NB4 (cell line): ENCODE data around the gene PSMA7.
"Not testable (repeated sequence)": the region's sequence is repeated elsewhere in the genome, so short reads cannot be mapped to it uniquely, and the experiment has no call there.

Experiments used
- DNase-seq: peaks from one replicate; pipeline ENCODE4 v3.0.0; 2010; ENCODE audit warnings: low read depth
- H3K4me3 ChIP-seq: one replicate; pipeline ENCODE4 v1.5.1; 2011; ENCODE audit warnings: mild to moderate bottlenecking, low read depth, low read length, moderate library complexity
- MYC ChIP-seq: IDR thresholded peaks from 2 replicates; pipeline ENCODE4 v1.6.1; 2011; ENCODE audit warnings: low read depth, low read length
- POLR2A ChIP-seq: IDR thresholded peaks from 2 replicates; pipeline ENCODE4 v1.6.1; 2011; ENCODE audit warnings: mild to moderate bottlenecking; ENCODE audit not compliant: insufficient read length; ENCODE audit errors: extremely low read depth
- TF ChIP-seq, protein P1 (sequence below): IDR thresholded peaks from one replicate; pipeline ENCODE4 v1.5.1; 2012; ENCODE audit warnings: low read depth, low read length
- TF ChIP-seq, protein P2 (sequence below): IDR thresholded peaks from 2 replicates; pipeline ENCODE4 v1.6.1; 2011; ENCODE audit warnings: low read depth, low read length

PSMA7 gene

GRCh38 chr20:62156254-62156556 is 13.0 kb upstream of the PSMA7 start:
- DNase-seq = no peak
- TF ChIP-seq, protein P1, sequence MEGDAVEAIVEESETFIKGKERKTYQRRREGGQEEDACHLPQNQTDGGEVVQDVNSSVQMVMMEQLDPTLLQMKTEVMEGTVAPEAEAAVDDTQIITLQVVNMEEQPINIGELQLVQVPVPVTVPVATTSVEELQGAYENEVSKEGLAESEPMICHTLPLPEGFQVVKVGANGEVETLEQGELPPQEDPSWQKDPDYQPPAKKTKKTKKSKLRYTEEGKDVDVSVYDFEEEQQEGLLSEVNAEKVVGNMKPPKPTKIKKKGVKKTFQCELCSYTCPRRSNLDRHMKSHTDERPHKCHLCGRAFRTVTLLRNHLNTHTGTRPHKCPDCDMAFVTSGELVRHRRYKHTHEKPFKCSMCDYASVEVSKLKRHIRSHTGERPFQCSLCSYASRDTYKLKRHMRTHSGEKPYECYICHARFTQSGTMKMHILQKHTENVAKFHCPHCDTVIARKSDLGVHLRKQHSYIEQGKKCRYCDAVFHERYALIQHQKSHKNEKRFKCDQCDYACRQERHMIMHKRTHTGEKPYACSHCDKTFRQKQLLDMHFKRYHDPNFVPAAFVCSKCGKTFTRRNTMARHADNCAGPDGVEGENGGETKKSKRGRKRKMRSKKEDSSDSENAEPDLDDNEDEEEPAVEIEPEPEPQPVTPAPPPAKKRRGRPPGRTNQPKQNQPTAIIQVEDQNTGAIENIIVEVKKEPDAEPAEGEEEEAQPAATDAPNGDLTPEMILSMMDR = no peak
- TF ChIP-seq MYC (no peak), POLR2A (no peak)
- TF ChIP-seq, protein P2, sequence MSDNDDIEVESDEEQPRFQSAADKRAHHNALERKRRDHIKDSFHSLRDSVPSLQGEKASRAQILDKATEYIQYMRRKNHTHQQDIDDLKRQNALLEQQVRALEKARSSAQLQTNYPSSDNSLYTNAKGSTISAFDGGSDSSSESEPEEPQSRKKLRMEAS = no peak
- H3K4me3 ChIP-seq = no peak overlapping the region

GRCh38 chr20:62155428-62156253 is 12.4 kb upstream of the PSMA7 start:
- H3K4me3 ChIP-seq = no peak overlapping the region
- no peak for DNase-seq
- TF ChIP-seq, protein P2 = no peak
- no peak for TF ChIP-seq POLR2A

GRCh38 chr20:62151835-62152364 is 8.7 kb upstream of the PSMA7 start:
- no peak overlapping the region for H3K4me3 ChIP-seq
- TF ChIP-seq, protein P1 = no peak
- no peak for TF ChIP-seq POLR2A
- TF ChIP-seq MYC = no peak
- TF ChIP-seq, protein P2 = no peak
- DNase-seq = no peak

- H3K4me3 ChIP-seq = no peak overlapping the region
- TF ChIP-seq POLR2A = no peak
- no peak for TF ChIP-seq MYC
- DNase-seq = no peak
Measured at GRCh38 chr20:62151225-62151624, 8.0 kb upstream of the PSMA7 start.

- no peak for DNase-seq
- no peak overlapping the region for H3K4me3 ChIP-seq
- TF ChIP-seq POLR2A = no peak
- no peak for TF ChIP-seq MYC
- TF ChIP-seq, protein P1 = no peak
- TF ChIP-seq, protein P2 = no peak
Measured at GRCh38 chr20:62150310-62150575, 7.0 kb upstream of the PSMA7 start.

GRCh38 chr20:62149532-62150309 is 6.5 kb upstream of the PSMA7 start:
- no peak for TF ChIP-seq POLR2A
- TF ChIP-seq, protein P2 = no peak
- no peak for DNase-seq
- H3K4me3 ChIP-seq = no peak overlapping the region

GRCh38 chr20:62148908-62149314 is 5.7 kb upstream of the PSMA7 start:
- TF ChIP-seq MYC = no peak
- TF ChIP-seq POLR2A = no peak
- TF ChIP-seq, protein P1 = no peak
- no peak for DNase-seq
- no peak overlapping the region for H3K4me3 ChIP-seq

DNA sequence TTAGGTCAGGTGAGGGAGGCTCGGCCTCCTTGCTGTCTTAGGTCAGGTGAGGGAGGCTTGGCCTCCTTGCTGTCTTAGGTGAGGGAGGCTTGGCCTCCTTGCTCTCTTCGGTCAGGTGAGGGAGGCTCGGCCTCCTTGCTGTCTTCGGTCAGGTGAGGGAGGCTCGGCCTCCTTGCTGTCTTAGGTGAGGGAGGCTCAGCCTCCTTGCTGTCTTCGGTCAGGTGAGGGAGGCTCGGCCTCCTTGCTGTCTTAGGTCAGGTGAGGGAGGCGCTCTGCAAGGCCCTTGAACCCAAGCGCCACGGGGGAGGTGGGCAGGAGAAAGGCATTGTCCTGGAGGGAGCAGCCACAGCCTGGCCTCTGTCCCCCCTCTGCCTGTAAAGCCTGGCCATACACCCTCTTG is 5.2 kb upstream of the PSMA7 start:
- DNase-seq, H3K4me3 ChIP-seq: not testable (repeated sequence)
